Nephron (organoid): ENCODE data around the gene CDH16.

Experiments
- H3K27ac Mint-ChIP-seq, 3 experiments: 2 replicates each; pipeline ENCODE4 v1.8.0; 2020; ENCODE audit warnings: mixed read lengths in 3 of 3, mild to moderate bottlenecking in 2 of 3, moderate library complexity in 1 of 3
- H3K27me3 Mint-ChIP-seq: 2 replicates; pipeline ENCODE4 v1.8.0; 2021; ENCODE audit warnings: low read depth, mild to moderate bottlenecking, moderate library complexity, mixed read lengths
- H3K36me3 Mint-ChIP-seq: 2 replicates; pipeline ENCODE4 v1.8.0; 2020; ENCODE audit warnings: low read depth, mixed read lengths
- H3K4me1 Mint-ChIP-seq: 2 replicates; pipeline ENCODE4 v1.8.0; 2020; ENCODE audit warnings: mixed read lengths
- H3K4me3 Mint-ChIP-seq, 3 experiments: 2 replicates each; pipeline ENCODE4 v1.8.0; 2020; ENCODE audit warnings: mild to moderate bottlenecking in 3 of 3, mixed read lengths in 3 of 3, moderate library complexity in 2 of 3
- H3K9me3 Mint-ChIP-seq: 2 replicates; pipeline ENCODE4 v1.8.0; 2020; ENCODE audit warnings: mixed read lengths
- CTCF ChIP-seq, 3 experiments: fragments of 200-600 bp; sonication (generic); IDR thresholded peaks; one replicate each; pipeline ENCODE4 v1.5.0; 2021; ENCODE audit warnings: antibody characterized with exemption in 3 of 3; ENCODE audit not compliant: unreplicated experiment in 3 of 3

Gene CDH16

GRCh38 chr16:66869424-66869823 lies 49.3 kb downstream of the CDH16 start:
- no peaks in the 10 kb centered on the region for H3K36me3 Mint-ChIP-seq
- no peak overlapping the region for H3K4me3 Mint-ChIP-seq
- peaks cover 12% of the 10 kb centered on the region for H3K4me1 Mint-ChIP-seq
- no peaks in the 10 kb centered on the region for H3K9me3 Mint-ChIP-seq
- no peak for TF ChIP-seq CTCF (IDR thresholded peaks at IDR 0.05; ENCODE audit: unreplicated experiment in 3 of 3)
- no peak overlapping the region for H3K27ac Mint-ChIP-seq
- H3K27me3 Mint-ChIP-seq: peaks cover 14% of the 10 kb centered on the region

DNA sequence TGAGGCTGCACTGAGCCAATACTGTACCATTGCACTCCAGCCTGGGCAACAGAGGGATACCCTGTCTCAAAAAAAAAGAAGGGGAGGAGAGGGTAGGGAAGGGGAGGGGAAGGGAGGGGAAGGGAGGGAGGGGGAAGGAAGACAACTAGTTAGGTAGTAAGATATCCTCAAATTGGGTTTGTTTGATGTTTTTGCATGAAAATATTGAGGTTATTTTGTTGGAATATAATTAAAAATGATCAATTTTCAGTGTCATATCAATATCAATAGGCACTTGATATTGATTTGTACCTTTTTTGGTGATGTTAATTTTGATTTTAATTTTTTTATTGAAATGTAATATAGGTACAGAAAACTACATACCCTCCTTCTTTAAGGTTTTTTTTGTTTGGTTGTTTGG lies 55.0 kb downstream of the CDH16 start:
- Mint-ChIP-seq H3K4me1 (no peaks in the 10 kb centered on the region), H3K4me3 (no peak overlapping the region), H3K36me3 (no peaks in the 10 kb centered on the region), H3K27me3 (peaks cover 12% of the 10 kb centered on the region), H3K9me3 (no peaks in the 10 kb centered on the region), H3K27ac (no peak overlapping the region)
- TF ChIP-seq CTCF (IDR thresholded peaks at IDR 0.05; ENCODE audit: unreplicated experiment in 3 of 3): no peak

DNA sequence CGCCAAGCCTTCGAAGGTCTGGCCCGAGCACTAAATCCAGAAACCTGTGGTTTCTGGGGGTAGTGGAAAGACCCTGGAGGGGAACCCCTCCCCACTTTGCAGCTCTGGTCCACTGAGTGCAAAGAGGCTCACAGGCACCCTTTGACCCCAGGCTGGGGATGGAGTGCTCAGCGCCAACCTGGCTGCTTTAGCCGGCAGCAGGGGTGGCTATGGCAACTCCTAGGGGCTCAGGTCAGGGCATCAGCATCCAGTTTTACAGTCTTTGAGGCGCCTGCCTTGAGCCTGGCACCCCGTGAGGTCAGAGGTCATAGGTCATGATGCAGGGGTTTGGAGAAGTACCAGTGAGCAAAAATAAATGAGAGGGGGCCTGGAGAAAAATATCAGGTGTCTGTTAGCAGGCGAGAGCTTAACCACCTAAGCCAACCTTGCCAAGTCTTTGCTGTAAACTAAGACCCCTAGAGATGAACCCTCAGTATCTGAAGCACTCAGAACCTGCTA lies 56.6 kb downstream of the CDH16 start:
- no peaks in the 10 kb centered on the region for H3K36me3 Mint-ChIP-seq
- H3K27ac Mint-ChIP-seq: no peak overlapping the region
- H3K4me1 Mint-ChIP-seq: no peaks in the 10 kb centered on the region
- no peaks in the 10 kb centered on the region for H3K9me3 Mint-ChIP-seq
- TF ChIP-seq CTCF (IDR thresholded peaks at IDR 0.05; ENCODE audit: unreplicated experiment in 3 of 3): no peak
- H3K27me3 Mint-ChIP-seq: peaks cover 8% of the 10 kb centered on the region
- no peak overlapping the region for H3K4me3 Mint-ChIP-seq

DNA sequence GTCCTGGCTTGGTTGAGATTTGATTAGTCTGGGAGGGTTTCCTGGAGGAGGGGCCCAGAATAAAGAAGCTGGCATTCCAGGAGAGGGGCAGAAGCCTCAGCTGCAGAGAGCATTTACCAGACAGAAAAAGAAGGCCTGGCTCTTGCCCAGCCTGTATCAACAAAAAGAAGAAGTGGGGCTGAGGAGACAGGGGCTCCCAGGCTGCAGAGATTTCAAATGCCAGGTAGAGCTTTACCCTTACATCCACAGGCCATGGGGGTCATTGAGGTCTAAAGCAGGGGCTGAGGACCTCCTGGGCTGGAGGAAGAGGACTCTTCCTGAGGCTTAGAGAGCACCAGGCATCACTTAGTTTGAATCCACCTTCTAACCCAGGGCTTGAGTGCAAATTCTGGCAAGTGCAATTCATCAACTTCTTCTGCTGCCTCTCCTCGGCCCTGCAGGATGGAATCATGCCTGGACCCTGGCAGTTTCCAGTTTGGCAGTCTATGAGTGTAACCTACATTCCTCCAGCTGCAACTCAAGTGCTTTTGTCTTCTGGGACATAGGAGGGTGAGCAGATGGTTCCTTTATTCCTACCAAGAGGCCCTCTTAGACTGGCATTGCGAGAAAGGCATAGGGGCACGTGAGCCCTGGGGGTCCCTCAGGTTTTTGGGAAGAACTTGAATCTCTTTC lies 59.2 kb downstream of the CDH16 start:
- H3K4me3 Mint-ChIP-seq: no peak overlapping the region
- no peaks in the 10 kb centered on the region for H3K9me3 Mint-ChIP-seq
- no peaks in the 10 kb centered on the region for H3K4me1 Mint-ChIP-seq
- no peak for TF ChIP-seq CTCF (IDR thresholded peaks at IDR 0.05; ENCODE audit: unreplicated experiment in 3 of 3)
- H3K27me3 Mint-ChIP-seq: peaks cover 7% of the 10 kb centered on the region
- H3K27ac Mint-ChIP-seq: no peak overlapping the region
- no peaks in the 10 kb centered on the region for H3K36me3 Mint-ChIP-seq

GRCh38 chr16:66858740-66859396 lies 59.8 kb downstream of the CDH16 start:
- no peaks in the 10 kb centered on the region for H3K36me3 Mint-ChIP-seq
- H3K27me3 Mint-ChIP-seq: peaks cover 10% of the 10 kb centered on the region
- H3K4me3 Mint-ChIP-seq: no peak overlapping the region
- TF ChIP-seq CTCF (IDR thresholded peaks at IDR 0.05; ENCODE audit: unreplicated experiment in 3 of 3): no peak
- H3K27ac Mint-ChIP-seq: no peak overlapping the region
- H3K4me1 Mint-ChIP-seq: no peaks in the 10 kb centered on the region
- H3K9me3 Mint-ChIP-seq: no peaks in the 10 kb centered on the region
